ENCODE results near the gene CADM1.

GRCh38 chr11:115459563-115459962 lies 44.7 kb downstream of the CADM1 start:
- TF ChIP-seq CTCF (conservative IDR thresholded peaks at IDR 0.05 in 1 of 2, IDR thresholded peaks at IDR 0.05 in 1 of 2; ENCODE audit: low read depth in 1 of 2, low read length in 2 of 2) (no peak), EZH2 (IDR thresholded peaks at IDR 0.05; ENCODE audit: low read length, missing control alignments) (no peak)
